Suprapubic skin (tissue), 4 donors: ENCODE measurements around the gene ITIH1. TPM values are rescaled to one million over a fixed set of nuclear protein-coding genes. Genes with fewer than 3 reads are reported as not detected.
"Not testable (repeated sequence)": the region's sequence is repeated elsewhere in the genome, so short reads cannot be mapped to it uniquely, and the experiment has no call there.

Source experiments
- DNase-seq, 2 donors: peaks; one replicate each; pipeline ENCODE4 v3.0.0-alpha.2; 2019; ENCODE audit warnings: low spot score in 2 of 2
- H3K27ac ChIP-seq: fragments of 200-600 bp; sonication (generic); one replicate; pipeline ENCODE4 v1.5.1; 2019
- H3K27me3 ChIP-seq: fragments of 200-600 bp; sonication (generic); one replicate; pipeline ENCODE4 v1.5.1; 2019
- H3K36me3 ChIP-seq: fragments of 200-600 bp; sonication (generic); one replicate; pipeline ENCODE4 v1.5.1; 2019
- H3K4me1 ChIP-seq: fragments of 200-600 bp; sonication (generic); one replicate; pipeline ENCODE4 v1.5.1; 2019
- H3K4me3 ChIP-seq: fragments of 200-600 bp; sonication (generic); one replicate; pipeline ENCODE4 v1.5.1; 2019; ENCODE audit warnings: mild to moderate bottlenecking
- H3K9me3 ChIP-seq: fragments of 200-600 bp; sonication (generic); one replicate; pipeline ENCODE4 v1.5.1; 2019
- EP300 ChIP-seq: sonication (generic); formaldehyde crosslinking; IDR thresholded peaks from one replicate; pipeline ENCODE4 v1.6.1; 2017; ENCODE audit warnings: antibody characterized with exemption
- POLR2A ChIP-seq, 2 donors: fragments of 450-650 bp; IDR thresholded peaks; one replicate each; pipeline ENCODE4 v1.6.1; 2017; ENCODE audit warnings: antibody characterized with exemption in 2 of 2, mild to moderate bottlenecking in 2 of 2, moderate library complexity in 2 of 2
- POLR2AphosphoS5 ChIP-seq, 3 donors: sonication (generic); formaldehyde crosslinking; IDR thresholded peaks; one replicate each; pipeline ENCODE4 v1.6.1; 2017; ENCODE audit warnings: antibody characterized with exemption in 3 of 3
- WGBS: methylation state at CpG from one replicate; pipeline ENCODE4 v1.1.5; 2018; 5-methylcytosine and 5-hydroxymethylcytosine counted together
- total RNA-seq, 4 donors: library from RNA; depleted of rRNA; stranded (reverse); fragments of >200 nt; gene quantifications; one replicate each; pipeline ENCODE4 v1.1.0, GENCODE V29; 2016
- TF ChIP-seq, protein P1 (sequence below), 2 donors: fragments of 200-600 bp in 1 of 2; fragments of 450-650 bp in 1 of 2; sonication (generic) in 1 of 2; IDR thresholded peaks; one replicate each; pipeline ENCODE4 v1.5.1; 2016 to 2019; ENCODE audit warnings: antibody characterized with exemption in 2 of 2, mild to moderate bottlenecking in 1 of 2, moderate library complexity in 1 of 2

ITIH1 gene
- total RNA-seq, 4 donors from 2014 or later, result 1.5 TPM; not detected in 3

DNA sequence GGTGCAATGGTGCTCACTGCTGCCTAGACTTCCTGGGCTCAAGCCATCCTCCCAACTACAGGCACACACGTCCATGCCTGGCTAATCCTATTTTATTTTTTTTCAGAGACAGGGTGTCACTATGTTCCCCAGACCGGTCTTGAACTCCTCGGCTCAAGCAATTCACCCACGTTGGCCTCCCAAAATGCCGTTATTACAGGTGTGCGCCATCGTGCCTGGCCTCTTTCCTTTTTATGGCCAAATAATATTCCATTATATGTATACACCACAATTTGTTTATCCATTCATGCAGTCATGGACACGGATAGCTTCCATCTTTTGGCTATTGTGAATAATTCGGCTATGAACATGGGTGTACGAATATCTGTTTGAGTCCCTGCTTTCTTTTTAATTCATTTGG, 5.7 kb upstream of the ITIH1 start:
- DNase-seq, result no peak
- H3K27me3 ChIP-seq, result no peaks in the 10 kb centered on the region
- H3K27ac ChIP-seq, result no peak overlapping the region
- peaks cover 14% of the 10 kb centered on the region for H3K4me1 ChIP-seq
- no peak for TF ChIP-seq EP300
- TF ChIP-seq, protein P1, sequence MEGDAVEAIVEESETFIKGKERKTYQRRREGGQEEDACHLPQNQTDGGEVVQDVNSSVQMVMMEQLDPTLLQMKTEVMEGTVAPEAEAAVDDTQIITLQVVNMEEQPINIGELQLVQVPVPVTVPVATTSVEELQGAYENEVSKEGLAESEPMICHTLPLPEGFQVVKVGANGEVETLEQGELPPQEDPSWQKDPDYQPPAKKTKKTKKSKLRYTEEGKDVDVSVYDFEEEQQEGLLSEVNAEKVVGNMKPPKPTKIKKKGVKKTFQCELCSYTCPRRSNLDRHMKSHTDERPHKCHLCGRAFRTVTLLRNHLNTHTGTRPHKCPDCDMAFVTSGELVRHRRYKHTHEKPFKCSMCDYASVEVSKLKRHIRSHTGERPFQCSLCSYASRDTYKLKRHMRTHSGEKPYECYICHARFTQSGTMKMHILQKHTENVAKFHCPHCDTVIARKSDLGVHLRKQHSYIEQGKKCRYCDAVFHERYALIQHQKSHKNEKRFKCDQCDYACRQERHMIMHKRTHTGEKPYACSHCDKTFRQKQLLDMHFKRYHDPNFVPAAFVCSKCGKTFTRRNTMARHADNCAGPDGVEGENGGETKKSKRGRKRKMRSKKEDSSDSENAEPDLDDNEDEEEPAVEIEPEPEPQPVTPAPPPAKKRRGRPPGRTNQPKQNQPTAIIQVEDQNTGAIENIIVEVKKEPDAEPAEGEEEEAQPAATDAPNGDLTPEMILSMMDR (IDR thresholded peaks at IDR 0.05), result no peak
- TF ChIP-seq POLR2AphosphoS5 (IDR thresholded peaks at IDR 0.05), result no peak
- no peak for TF ChIP-seq POLR2A (IDR thresholded peaks at IDR 0.05)
- H3K9me3 ChIP-seq, result no peaks in the 10 kb centered on the region
- no peak overlapping the region for H3K4me3 ChIP-seq
- peaks cover 12% of the 10 kb centered on the region for H3K36me3 ChIP-seq
- WGBS, result 90% methylated on average over 10 of the region's 10 CpGs

DNA sequence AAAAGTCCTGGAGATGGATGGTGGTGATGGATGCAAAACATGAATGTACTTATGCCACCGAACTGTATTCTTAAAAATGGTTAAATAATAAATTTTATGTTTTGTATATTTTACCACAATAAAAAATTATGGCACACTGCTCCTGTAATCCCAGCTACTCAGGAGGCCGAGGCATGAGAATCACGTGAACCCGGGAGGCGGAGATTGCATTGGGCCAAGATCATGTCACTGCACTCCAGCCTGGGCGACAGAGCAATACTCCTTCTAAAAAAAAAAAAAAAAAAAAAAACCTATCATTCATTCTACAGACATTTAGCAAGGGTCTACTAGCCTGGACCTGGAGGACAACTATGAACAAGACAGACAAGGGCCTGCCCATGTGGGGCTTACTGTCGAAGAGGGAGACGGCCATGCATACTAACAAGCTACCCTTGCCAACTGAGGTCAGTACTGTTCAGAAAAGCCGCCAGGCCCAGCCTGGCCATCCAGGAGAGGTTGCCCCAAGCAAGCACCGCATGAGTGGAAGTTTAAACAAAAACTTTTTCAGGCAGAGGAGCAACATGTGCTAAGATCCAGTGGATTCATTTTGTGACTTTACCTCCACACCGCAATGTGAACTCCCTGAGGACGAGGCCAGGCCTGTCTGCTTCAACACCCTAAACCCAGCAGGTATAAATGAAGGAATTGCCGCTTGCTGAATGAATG, 3.9 kb upstream of the ITIH1 start:
- H3K4me1 ChIP-seq, result peaks cover 14% of the 10 kb centered on the region
- TF ChIP-seq, protein P1 (IDR thresholded peaks at IDR 0.05), result no peak
- no peak for TF ChIP-seq EP300
- TF ChIP-seq POLR2A (IDR thresholded peaks at IDR 0.05), result no peak
- TF ChIP-seq POLR2AphosphoS5 (IDR thresholded peaks at IDR 0.05), result no peak
- H3K27ac ChIP-seq, result no peak overlapping the region
- 94% methylated on average over 11 of the region's 13 CpGs for WGBS
- H3K36me3 ChIP-seq, result no peaks in the 10 kb centered on the region
- no peaks in the 10 kb centered on the region for H3K9me3 ChIP-seq
- H3K27me3 ChIP-seq, result no peaks in the 10 kb centered on the region
- no peak overlapping the region for H3K4me3 ChIP-seq
- DNase-seq, result no peak

DNA sequence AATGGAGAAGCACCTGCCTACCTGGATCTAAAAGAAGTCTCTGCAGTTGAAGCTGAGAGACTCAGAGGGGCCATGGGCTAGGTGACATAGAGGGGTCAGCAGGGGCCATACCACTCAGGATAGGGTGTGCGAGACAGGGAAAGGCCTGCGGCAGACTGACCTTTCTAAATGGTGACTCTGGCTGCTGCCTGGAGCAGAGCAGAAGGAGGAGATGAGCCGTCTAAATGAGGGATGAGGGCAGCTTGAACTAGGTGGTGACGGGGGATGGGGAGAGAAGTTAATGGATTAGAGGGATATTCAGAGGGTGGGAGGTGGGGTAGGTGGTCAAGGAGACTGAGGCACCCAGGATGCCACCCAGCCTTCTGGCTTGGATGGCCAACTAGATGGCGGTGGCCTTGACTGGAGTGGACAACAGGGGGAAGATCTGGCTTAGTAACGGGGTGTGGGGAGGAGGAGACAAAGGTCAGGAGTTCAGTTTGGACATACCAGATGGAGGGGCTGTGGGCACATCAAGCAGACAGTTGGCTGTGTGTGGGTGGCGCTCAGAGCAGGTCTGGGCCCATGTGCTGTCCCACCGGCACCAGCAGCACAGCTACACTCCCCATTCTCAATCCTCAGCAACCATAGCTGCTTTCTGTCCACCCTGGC, 3.2 kb upstream of the ITIH1 start:
- Histone ChIP-seq H3K36me3 (no peaks in the 10 kb centered on the region), H3K9me3 (no peaks in the 10 kb centered on the region), H3K27ac (no peak overlapping the region), H3K4me1 (peaks cover 14% of the 10 kb centered on the region), H3K4me3 (no peak overlapping the region), H3K27me3 (no peaks in the 10 kb centered on the region)
- WGBS, result 83% methylated on average over 8 of the region's 8 CpGs
- DNase-seq, result no peak
- TF ChIP-seq POLR2A (IDR thresholded peaks at IDR 0.05), result no peak
- TF ChIP-seq POLR2AphosphoS5 (IDR thresholded peaks at IDR 0.05), result no peak
- TF ChIP-seq EP300, result no peak
- TF ChIP-seq, protein P1 (IDR thresholded peaks at IDR 0.05), result no peak

DNA sequence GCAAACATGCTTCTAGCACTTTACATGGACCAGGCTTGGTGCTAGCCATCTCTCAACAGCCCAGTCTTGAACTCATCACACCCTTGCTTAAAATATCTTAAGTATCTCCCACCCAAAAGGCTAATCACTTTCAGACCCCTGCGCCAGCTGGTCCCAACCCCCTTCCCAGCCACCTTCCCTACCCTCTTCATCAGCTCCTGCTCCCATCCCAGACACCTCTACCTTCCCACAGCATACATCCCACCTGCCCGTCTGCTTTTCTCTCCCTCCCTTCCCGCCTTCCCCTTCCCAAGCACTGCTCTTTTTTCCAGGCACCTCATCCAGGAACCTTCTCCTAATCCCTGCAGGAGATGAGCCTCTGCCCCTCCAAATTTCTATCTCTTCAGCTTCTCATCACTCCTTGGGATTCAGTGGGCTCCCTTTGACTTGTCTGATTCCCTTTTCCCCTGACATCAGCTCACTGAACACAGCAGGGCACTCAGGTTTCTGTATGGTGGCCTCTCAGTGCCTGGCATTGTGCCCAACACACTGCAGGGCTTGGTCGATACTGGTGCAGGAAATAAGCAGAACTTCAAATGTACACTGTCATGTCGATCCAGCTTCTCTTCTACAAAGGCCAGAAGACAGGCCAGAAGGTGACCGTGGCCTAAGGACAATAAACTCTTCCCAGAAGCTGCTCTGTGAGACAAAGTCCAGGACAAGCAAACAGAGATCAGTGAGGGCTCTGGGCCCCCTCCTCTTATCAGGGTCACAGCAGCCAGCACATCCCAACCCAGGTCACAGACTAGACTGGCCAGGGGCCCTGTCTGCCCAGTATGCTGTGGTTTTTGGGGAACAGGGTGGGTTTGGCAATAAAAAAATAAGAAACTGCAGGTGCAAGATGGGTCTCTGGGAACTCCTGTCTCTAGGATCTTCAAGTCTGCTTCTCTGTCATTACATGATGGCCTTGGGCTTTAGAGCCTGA, 2.2 kb upstream of the ITIH1 start:
- Histone ChIP-seq H3K36me3 (no peaks in the 10 kb centered on the region), H3K4me1 (peaks cover 4% of the 10 kb centered on the region), H3K9me3 (no peaks in the 10 kb centered on the region), H3K27me3 (no peaks in the 10 kb centered on the region), H3K27ac (no peak overlapping the region), H3K4me3 (no peak overlapping the region)
- no peak for DNase-seq
- no peak for TF ChIP-seq EP300
- TF ChIP-seq POLR2AphosphoS5 (IDR thresholded peaks at IDR 0.05), result no peak
- WGBS, result 55% methylated on average over 6 of the region's 6 CpGs

DNA sequence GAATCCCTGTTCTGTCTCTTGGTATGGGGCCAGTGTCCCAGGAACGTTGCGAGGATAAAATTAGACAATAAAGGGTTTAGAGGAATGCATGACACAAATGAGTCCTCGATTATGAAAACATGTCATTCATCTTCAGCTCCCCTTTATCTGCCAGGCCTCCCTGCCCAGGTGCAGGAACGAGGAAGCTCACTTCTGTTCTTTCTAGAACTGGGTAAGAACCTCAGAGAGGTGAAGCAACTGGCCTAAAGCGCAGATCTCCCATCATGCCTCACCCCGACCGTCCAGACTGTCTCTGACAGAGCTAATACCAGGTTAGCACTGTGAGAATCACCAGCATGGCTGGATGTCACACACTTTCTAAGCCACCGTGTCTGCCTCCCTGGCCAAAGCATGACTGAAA, 1.5 kb upstream of the ITIH1 start:
- WGBS, result 63% methylated on average over 8 of the region's 8 CpGs
- no peak overlapping the region for H3K27ac ChIP-seq
- DNase-seq, result no peak
- no peaks in the 10 kb centered on the region for H3K27me3 ChIP-seq
- TF ChIP-seq POLR2AphosphoS5 (IDR thresholded peaks at IDR 0.05), result no peak
- no peak for TF ChIP-seq POLR2A (IDR thresholded peaks at IDR 0.05)
- no peak for TF ChIP-seq EP300
- TF ChIP-seq, protein P1 (IDR thresholded peaks at IDR 0.05), result no peak
- no peak overlapping the region for H3K4me3 ChIP-seq
- H3K4me1 ChIP-seq, result peaks cover 3% of the 10 kb centered on the region
- H3K9me3 ChIP-seq, result no peaks in the 10 kb centered on the region
- no peaks in the 10 kb centered on the region for H3K36me3 ChIP-seq

DNA sequence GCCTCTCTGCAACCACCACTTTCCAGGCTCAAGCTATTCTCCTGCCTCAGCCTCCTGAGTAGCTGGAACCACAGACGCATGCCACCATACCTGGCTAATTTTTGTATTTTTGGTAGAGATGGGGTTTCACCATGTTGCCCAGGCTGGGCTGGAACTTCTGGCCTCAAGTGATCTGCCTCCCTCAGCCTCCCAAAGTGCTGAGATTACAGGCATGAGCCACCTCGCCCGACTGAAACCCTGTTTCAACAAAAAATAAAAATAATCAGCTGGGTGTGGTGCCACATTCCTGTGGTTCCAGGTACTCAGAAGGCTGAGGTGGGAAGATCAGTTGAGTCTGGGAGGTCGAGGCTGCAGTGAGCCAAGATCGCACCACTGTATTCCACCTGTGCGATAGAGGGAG, 913 bp upstream of the ITIH1 start:
- DNase-seq, result not testable (repeated sequence)

More for the DNA sequence above, 913 bp upstream of the ITIH1 start:
- H3K27ac ChIP-seq, H3K27me3 ChIP-seq, H3K4me1 ChIP-seq, H3K36me3 ChIP-seq, H3K9me3 ChIP-seq, H3K4me3 ChIP-seq: not testable (repeated sequence)
- WGBS, result 73% methylated on average over 6 of the region's 6 CpGs
